Measurements from ENCODE around the gene KCNIP3.

The KCNIP3 gene

GRCh38 chr2:95262896-95263542 lies 34.1 kb upstream of the KCNIP3 start:
- Histone ChIP-seq H3K4me3 (ENCODE audit: low read length in 2 of 2) (no peak overlapping the region), H3K23ac (ENCODE audit: low read depth, low read length, poor library complexity) (no peak overlapping the region), H2AFZ (ENCODE audit: low read length) (no peak overlapping the region), H3K4ac (ENCODE audit: low read length) (no peak overlapping the region), H3K36me3 (replicated peaks in 1 of 2; ENCODE audit: control insufficient read depth in 2 of 2, insufficient read depth in 2 of 2, low read length in 2 of 2) (peaks cover 0 to 2% of the 10 kb centered on the region in 2 donors), H2BK15ac (ENCODE audit: low read length) (no peak overlapping the region), H3K79me1 (ENCODE audit: low read depth, low read length) (no peaks in the 10 kb centered on the region), H3K4me1 (ENCODE audit: control insufficient read depth in 2 of 2, insufficient read depth in 1 of 2, low read depth in 1 of 2, low read length in 2 of 2) (peaks cover 4 to 6% of the 10 kb centered on the region in 2 donors), H3K14ac (ENCODE audit: low read length) (no peak overlapping the region), H3K9me3 (replicated peaks in 1 of 2; ENCODE audit: control insufficient read depth in 2 of 2, insufficient read depth in 1 of 2, low read depth in 1 of 2, low read length in 2 of 2) (peaks cover 0 to 2% of the 10 kb centered on the region in 2 donors), H3K27ac (replicated peaks; ENCODE audit: low read length) (no peak overlapping the region), H2BK120ac (ENCODE audit: low read depth, low read length) (no peak overlapping the region), H4K91ac (ENCODE audit: low read depth, low read length, poor library complexity) (no peak overlapping the region), H2BK5ac (ENCODE audit: low read length) (no peak overlapping the region), H3K9ac (ENCODE audit: low read depth, low read length, poor library complexity) (no peak overlapping the region), H3K4me2 (ENCODE audit: insufficient read depth, low read length, poor library complexity, severe bottlenecking) (no peak overlapping the region), H3K18ac (ENCODE audit: low read length) (no peak overlapping the region), H2BK12ac (ENCODE audit: low read length) (no peak overlapping the region), H3K27me3 (ENCODE audit: control insufficient read depth in 3 of 3, insufficient read depth in 3 of 3, low read depth in 1 of 3, low read length in 3 of 3) (peaks cover 0 to 9% (median 0%) of the 10 kb centered on the region in 3 experiments), H4K8ac (ENCODE audit: low read depth, low read length) (no peak overlapping the region), H2AK5ac (ENCODE audit: low read depth, low read length) (no peak overlapping the region)
- no CpG with 5 or more reads among the region's 2 CpGs for WGBS, 2 donors (ENCODE audit: extremely low coverage in 2 of 2, insufficient read length in 2 of 2, insufficient replicate concordance in 1 of 2)
- DNase-seq (ENCODE audit: low spot score) = no peak

GRCh38 chr2:95264624-95265023 lies 32.5 kb upstream of the KCNIP3 start:
- H3K36me3 ChIP-seq (replicated peaks in 1 of 2; ENCODE audit: control insufficient read depth in 2 of 2, insufficient read depth in 2 of 2, low read length in 2 of 2) = peaks cover 0 to 2% of the 10 kb centered on the region in 2 donors
- H3K23ac ChIP-seq (ENCODE audit: low read depth, low read length, poor library complexity) = no peak overlapping the region
- H3K14ac ChIP-seq (ENCODE audit: low read length) = no peak overlapping the region
- H3K9me3 ChIP-seq (replicated peaks in 1 of 2; ENCODE audit: control insufficient read depth in 2 of 2, insufficient read depth in 1 of 2, low read depth in 1 of 2, low read length in 2 of 2) = no peaks in the 10 kb centered on the region
- H3K27ac ChIP-seq (replicated peaks; ENCODE audit: low read length) = no peak overlapping the region
- no peak overlapping the region for H2BK120ac ChIP-seq (ENCODE audit: low read depth, low read length)
- H3K4me1 ChIP-seq (ENCODE audit: control insufficient read depth in 2 of 2, insufficient read depth in 1 of 2, low read depth in 1 of 2, low read length in 2 of 2) = peaks cover 11 to 12% of the 10 kb centered on the region in 2 donors
- no CpG with 5 or more reads among the region's 6 CpGs for WGBS, 2 donors (ENCODE audit: extremely low coverage in 2 of 2, insufficient read length in 2 of 2, insufficient replicate concordance in 1 of 2)
- no peak overlapping the region for H4K91ac ChIP-seq (ENCODE audit: low read depth, low read length, poor library complexity)
- H3K9ac ChIP-seq (ENCODE audit: low read depth, low read length, poor library complexity) = no peak overlapping the region
- no peak overlapping the region for H2AK5ac ChIP-seq (ENCODE audit: low read depth, low read length)
- H2BK15ac ChIP-seq (ENCODE audit: low read length) = no peak overlapping the region
- H2AFZ ChIP-seq (ENCODE audit: low read length) = no peak overlapping the region
- H3K27me3 ChIP-seq (ENCODE audit: control insufficient read depth in 3 of 3, insufficient read depth in 3 of 3, low read depth in 1 of 3, low read length in 3 of 3) = peaks cover 0 to 9% (median 0%) of the 10 kb centered on the region in 3 experiments
- H3K79me1 ChIP-seq (ENCODE audit: low read depth, low read length) = no peaks in the 10 kb centered on the region
- no peak overlapping the region for H3K18ac ChIP-seq (ENCODE audit: low read length)
- no peak overlapping the region for H4K8ac ChIP-seq (ENCODE audit: low read depth, low read length)
- H3K4ac ChIP-seq (ENCODE audit: low read length) = no peak overlapping the region
- DNase-seq (ENCODE audit: low spot score) = no peak
- H3K4me2 ChIP-seq (ENCODE audit: insufficient read depth, low read length, poor library complexity, severe bottlenecking) = no peak overlapping the region
- H2BK12ac ChIP-seq (ENCODE audit: low read length) = no peak overlapping the region
- H2BK5ac ChIP-seq (ENCODE audit: low read length) = no peak overlapping the region
- no peak overlapping the region for H3K4me3 ChIP-seq (ENCODE audit: low read length in 2 of 2)

GRCh38 chr2:95265182-95265581 lies 32.0 kb upstream of the KCNIP3 start:
- Histone ChIP-seq H2BK12ac (ENCODE audit: low read length) (no peak overlapping the region), H3K4me2 (ENCODE audit: insufficient read depth, low read length, poor library complexity, severe bottlenecking) (no peak overlapping the region), H4K91ac (ENCODE audit: low read depth, low read length, poor library complexity) (no peak overlapping the region), H2BK5ac (ENCODE audit: low read length) (no peak overlapping the region), H3K27ac (replicated peaks; ENCODE audit: low read length) (no peak overlapping the region), H3K23ac (ENCODE audit: low read depth, low read length, poor library complexity) (no peak overlapping the region), H2BK15ac (ENCODE audit: low read length) (no peak overlapping the region), H4K8ac (ENCODE audit: low read depth, low read length) (no peak overlapping the region), H3K4ac (ENCODE audit: low read length) (no peak overlapping the region), H2AFZ (ENCODE audit: low read length) (no peak overlapping the region), H3K27me3 (ENCODE audit: control insufficient read depth in 3 of 3, insufficient read depth in 3 of 3, low read depth in 1 of 3, low read length in 3 of 3) (peaks cover 0 to 9% (median 0%) of the 10 kb centered on the region in 3 experiments), H3K14ac (ENCODE audit: low read length) (no peak overlapping the region), H3K9ac (ENCODE audit: low read depth, low read length, poor library complexity) (no peak overlapping the region), H3K36me3 (replicated peaks in 1 of 2; ENCODE audit: control insufficient read depth in 2 of 2, insufficient read depth in 2 of 2, low read length in 2 of 2) (peaks cover 0 to 2% of the 10 kb centered on the region in 2 donors), H3K18ac (ENCODE audit: low read length) (no peak overlapping the region), H3K4me3 (ENCODE audit: low read length in 2 of 2) (no peak overlapping the region), H2AK5ac (ENCODE audit: low read depth, low read length) (no peak overlapping the region), H3K9me3 (replicated peaks in 1 of 2; ENCODE audit: control insufficient read depth in 2 of 2, insufficient read depth in 1 of 2, low read depth in 1 of 2, low read length in 2 of 2) (no peaks in the 10 kb centered on the region), H3K79me1 (ENCODE audit: low read depth, low read length) (no peaks in the 10 kb centered on the region), H2BK120ac (ENCODE audit: low read depth, low read length) (no peak overlapping the region), H3K4me1 (ENCODE audit: control insufficient read depth in 2 of 2, insufficient read depth in 1 of 2, low read depth in 1 of 2, low read length in 2 of 2) (peaks cover 11 to 12% of the 10 kb centered on the region in 2 donors)
- DNase-seq (ENCODE audit: low spot score) = no peak
- no CpG with 5 or more reads among the region's 4 CpGs for WGBS, 2 donors (ENCODE audit: extremely low coverage in 2 of 2, insufficient read length in 2 of 2, insufficient replicate concordance in 1 of 2)

- H3K9me3 ChIP-seq (replicated peaks in 1 of 2; ENCODE audit: control insufficient read depth in 2 of 2, insufficient read depth in 1 of 2, low read depth in 1 of 2, low read length in 2 of 2) = no peaks in the 10 kb centered on the region
- no peak overlapping the region for H4K8ac ChIP-seq (ENCODE audit: low read depth, low read length)
- no CpG with 5 or more reads among the region's 10 CpGs for WGBS, 2 donors (ENCODE audit: extremely low coverage in 2 of 2, insufficient read length in 2 of 2, insufficient replicate concordance in 1 of 2)
- no peak overlapping the region for H4K91ac ChIP-seq (ENCODE audit: low read depth, low read length, poor library complexity)
- no peak overlapping the region for H2AK5ac ChIP-seq (ENCODE audit: low read depth, low read length)
- H3K9ac ChIP-seq (ENCODE audit: low read depth, low read length, poor library complexity) = no peak overlapping the region
- peaks cover 0 to 2% of the 10 kb centered on the region in 2 donors for H3K36me3 ChIP-seq (replicated peaks in 1 of 2; ENCODE audit: control insufficient read depth in 2 of 2, insufficient read depth in 2 of 2, low read length in 2 of 2)
- peak overlapping the region; percentile 11 for H2BK5ac ChIP-seq (ENCODE audit: low read length)
- no peak for DNase-seq (ENCODE audit: low spot score)
- H3K4me1 ChIP-seq (ENCODE audit: control insufficient read depth in 2 of 2, insufficient read depth in 1 of 2, low read depth in 1 of 2, low read length in 2 of 2) = peaks cover 11 to 12% of the 10 kb centered on the region in 2 donors
- peaks cover 0 to 9% (median 0%) of the 10 kb centered on the region in 3 experiments for H3K27me3 ChIP-seq (ENCODE audit: control insufficient read depth in 3 of 3, insufficient read depth in 3 of 3, low read depth in 1 of 3, low read length in 3 of 3)
- no peak overlapping the region for H2AFZ ChIP-seq (ENCODE audit: low read length)
- H3K23ac ChIP-seq (ENCODE audit: low read depth, low read length, poor library complexity) = peak overlapping the region; percentile 32
- peak overlapping the region; percentile 78 for H3K14ac ChIP-seq (ENCODE audit: low read length)
- H2BK120ac ChIP-seq (ENCODE audit: low read depth, low read length) = no peak overlapping the region
- H2BK12ac ChIP-seq (ENCODE audit: low read length) = peak overlapping the region; percentile 16
- no peaks in the 10 kb centered on the region for H3K79me1 ChIP-seq (ENCODE audit: low read depth, low read length)
- H3K18ac ChIP-seq (ENCODE audit: low read length) = peak overlapping the region; percentile 53
- no peak overlapping the region for H2BK15ac ChIP-seq (ENCODE audit: low read length)
- no peak overlapping the region for H3K4ac ChIP-seq (ENCODE audit: low read length)
- no peak overlapping the region for H3K4me2 ChIP-seq (ENCODE audit: insufficient read depth, low read length, poor library complexity, severe bottlenecking)
- H3K27ac ChIP-seq (replicated peaks; ENCODE audit: low read length) = no peak overlapping the region
- no peak overlapping the region for H3K4me3 ChIP-seq (ENCODE audit: low read length in 2 of 2)
Observed at GRCh38 chr2:95266781-95267430, 30.2 kb upstream of the KCNIP3 start.

Data from neuronal stem cell (in vitro differentiated cells).